Activated T-helper 2 cell treated with anti-CD3 and anti-CD28 coated beads, Interferon-gamma antibody, Interleukin-2, Interleukin-4, amounts not matched to agents 10 μg/mL and 5 μg/mL and 100 μg/mL, durations not matched to agents 14 hours and 24 hours and 36 hours (primary cell): Measurements from ENCODE around the gene MIB1. TPM values are rescaled to one million over a fixed set of nuclear protein-coding genes. Genes with fewer than 3 reads are reported as not detected.

Source experiments
- DNase-seq: peaks from one replicate; pipeline ENCODE4 v3.0.0; 2021; ENCODE audit warnings: low spot score
- H3K27ac Mint-ChIP-seq: one replicate; pipeline ENCODE4 v1.8.0; 2021; ENCODE audit warnings: mixed read lengths
- H3K27me3 Mint-ChIP-seq: one replicate; pipeline ENCODE4 v1.8.0; 2021; ENCODE audit warnings: low read depth, mixed read lengths
- H3K36me3 Mint-ChIP-seq: one replicate; pipeline ENCODE4 v1.8.0; 2021; ENCODE audit warnings: low read depth, mixed read lengths
- H3K4me1 Mint-ChIP-seq: one replicate; pipeline ENCODE4 v1.8.0; 2021; ENCODE audit warnings: low read depth, mixed read lengths
- H3K4me3 Mint-ChIP-seq: one replicate; pipeline ENCODE4 v1.8.0; 2021; ENCODE audit warnings: low read depth, mild to moderate bottlenecking, moderate library complexity, mixed read lengths
- H3K9me3 Mint-ChIP-seq: one replicate; pipeline ENCODE4 v1.8.0; 2021; ENCODE audit warnings: mixed read lengths
- intact Hi-C: fragments of 100-400 bp; cut with micrococcal nuclease; formaldehyde crosslinking; loops from one replicate; pipeline ENCODE4 v1.15.1; 2023
- total RNA-seq: library from RNA; stranded (reverse); gene quantifications from 2 replicates; pipeline ENCODE4 v1.2.3, GENCODE V29; 2022

Gene MIB1
- total RNA-seq, 1 donor from 2014 or later, result 45.0 TPM

DNA sequence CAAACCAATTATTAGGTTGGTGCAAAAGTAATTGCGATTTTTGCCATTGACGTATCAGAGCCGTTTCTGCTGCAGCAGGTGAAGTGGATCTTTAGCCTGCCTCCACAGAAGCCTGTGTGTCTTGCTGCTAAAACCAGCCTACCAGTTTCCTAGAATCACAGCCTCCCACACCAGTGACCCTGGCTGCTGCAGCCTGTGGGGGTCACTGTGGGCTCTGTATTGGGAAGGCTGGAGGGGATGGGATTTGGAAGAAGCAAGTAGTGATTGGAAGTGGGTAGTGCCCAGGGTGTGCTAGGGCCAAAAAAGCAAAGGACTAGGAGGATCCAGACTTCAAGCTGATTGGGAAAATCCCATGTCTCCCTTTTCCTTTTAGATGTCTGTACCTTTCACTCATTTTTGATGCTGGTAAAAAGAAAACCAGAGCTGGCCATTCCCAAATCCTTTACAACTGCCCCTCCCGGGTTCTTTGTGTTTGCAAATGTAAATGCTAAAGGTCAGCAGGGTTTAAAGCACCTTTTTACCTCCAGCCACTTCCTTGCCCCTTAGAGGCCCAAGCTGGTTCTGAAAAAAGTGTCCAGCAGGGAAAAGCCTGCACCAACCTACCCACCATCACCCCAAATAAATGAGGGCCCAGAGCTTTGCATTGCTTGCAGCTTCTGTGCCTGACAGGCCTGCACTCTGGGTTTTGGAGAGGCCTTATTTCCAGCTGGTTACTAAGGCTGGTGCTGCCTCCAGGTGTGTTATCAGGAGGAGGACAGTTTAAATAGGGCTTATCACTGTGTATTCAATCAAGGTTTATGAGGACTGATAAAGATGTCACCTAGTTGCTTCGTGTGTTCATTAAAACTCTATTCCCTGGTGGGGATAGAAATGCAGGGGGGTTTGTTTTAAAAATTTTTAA, 172.0 kb downstream of the MIB1 start:
- no peak overlapping the region for H3K27ac Mint-ChIP-seq
- H3K4me3 Mint-ChIP-seq, result no peak overlapping the region
- H3K36me3 Mint-ChIP-seq, result no peaks in the 10 kb centered on the region
- no peaks in the 10 kb centered on the region for H3K9me3 Mint-ChIP-seq
- DNase-seq, result no peak
- peaks cover 7% of the 10 kb centered on the region for H3K27me3 Mint-ChIP-seq
- intact Hi-C loops, result no loop called here
- no peaks in the 10 kb centered on the region for H3K4me1 Mint-ChIP-seq

DNA sequence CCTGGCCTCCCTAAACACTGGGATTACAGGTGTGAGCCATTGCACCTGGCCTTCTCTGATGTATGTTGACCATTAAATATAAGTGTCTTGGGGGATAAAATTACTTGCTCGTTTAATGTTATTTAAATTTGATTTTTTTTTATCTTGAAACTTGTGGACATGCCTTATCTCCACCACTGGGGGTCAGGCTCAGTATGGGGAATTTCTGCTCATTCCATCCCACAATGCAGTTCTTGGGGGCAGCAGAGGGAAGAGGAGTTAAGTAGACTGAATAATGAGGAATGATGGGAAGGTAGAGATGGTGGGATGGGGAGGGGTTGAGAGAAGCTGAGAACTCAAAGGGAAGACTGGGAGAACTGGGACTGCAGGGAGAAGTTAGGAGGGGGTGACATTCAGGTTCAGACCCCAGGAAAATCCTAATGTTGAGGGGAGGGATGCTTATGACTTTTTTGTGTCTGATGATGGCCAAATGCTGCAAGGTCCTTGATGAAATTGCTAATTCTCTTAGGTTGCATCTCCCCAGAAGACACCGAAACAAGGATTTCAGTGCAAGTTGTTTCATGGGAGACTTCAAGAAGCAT, 174.2 kb downstream of the MIB1 start:
- Mint-ChIP-seq H3K4me3 (no peak overlapping the region), H3K27me3 (peaks cover 7% of the 10 kb centered on the region)
- intact Hi-C loops, result no loop called here

DNA sequence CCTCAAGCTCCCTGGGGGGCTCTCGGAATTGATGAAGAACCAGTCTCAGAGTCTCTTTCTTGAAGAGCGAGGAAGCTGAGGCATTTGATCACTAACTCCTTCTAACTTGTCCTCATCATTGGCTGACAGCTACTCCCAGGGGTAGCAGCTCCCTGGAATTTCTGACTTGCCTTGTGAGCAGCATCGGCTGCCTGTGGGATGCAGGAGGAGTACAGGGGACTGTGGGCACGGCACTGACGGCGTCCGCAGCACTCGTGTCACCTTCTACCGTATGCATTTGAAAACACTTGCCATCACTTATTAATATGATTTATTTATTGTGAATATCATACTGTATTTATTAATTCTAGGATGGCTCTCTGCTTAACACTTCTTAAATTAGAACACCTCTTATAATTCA, 175.0 kb downstream of the MIB1 start:
- H3K4me1 Mint-ChIP-seq, result no peaks in the 10 kb centered on the region
- H3K27ac Mint-ChIP-seq, result no peak overlapping the region
- DNase-seq, result no peak
- peaks cover 9% of the 10 kb centered on the region for H3K9me3 Mint-ChIP-seq
- H3K27me3 Mint-ChIP-seq, result peaks cover 5% of the 10 kb centered on the region
- H3K4me3 Mint-ChIP-seq, result no peak overlapping the region
- intact Hi-C loops, result no loop called here
- no peaks in the 10 kb centered on the region for H3K36me3 Mint-ChIP-seq

More for the DNA sequence above, 174.2 kb downstream of the MIB1 start:
- no peaks in the 10 kb centered on the region for H3K36me3 Mint-ChIP-seq
- no peak for DNase-seq
- H3K9me3 Mint-ChIP-seq, result peaks cover 9% of the 10 kb centered on the region
- H3K4me1 Mint-ChIP-seq, result no peaks in the 10 kb centered on the region
- no peak overlapping the region for H3K27ac Mint-ChIP-seq

- Mint-ChIP-seq H3K27ac (no peak overlapping the region), H3K4me1 (no peaks in the 10 kb centered on the region), H3K36me3 (no peaks in the 10 kb centered on the region), H3K27me3 (peaks cover 3% of the 10 kb centered on the region), H3K4me3 (no peak overlapping the region), H3K9me3 (peaks cover 9% of the 10 kb centered on the region)
- intact Hi-C loops, result no loop called here
- DNase-seq, result no peak
Measured at GRCh38 chr18:21916594-21916993, 176.0 kb downstream of the MIB1 start.

GRCh38 chr18:21918693-21919092, 178.1 kb downstream of the MIB1 start:
- Mint-ChIP-seq H3K27me3 (peaks cover 3% of the 10 kb centered on the region), H3K4me3 (no peak overlapping the region), H3K36me3 (no peaks in the 10 kb centered on the region), H3K9me3 (peaks cover 9% of the 10 kb centered on the region), H3K4me1 (no peaks in the 10 kb centered on the region), H3K27ac (no peak overlapping the region)
- DNase-seq, result no peak
- intact Hi-C loops, result no loop called here

Other genes with a start within 250 kb of the MIB1 start
- gene ESCO1, start 140.1 kb upstream of the MIB1 start, total RNA-seq, result 20.5 and 21.4 TPM in 2 replicates
- gene SNRPD1, start 128.5 kb upstream of the MIB1 start, total RNA-seq, result 164 TPM in 2 replicates
- 29.6 and 31.2 TPM in 2 replicates for gene ABHD3, start 36.0 kb upstream of the MIB1 start, total RNA-seq